GM18498 (cell line): ENCODE data around the gene AP5Z1.

ENCODE experiments used
- ATAC-seq: cut with Tn5 transposase; IDR thresholded peaks from one replicate; pipeline ENCODE4 v1.9.1; 2021; ENCODE audit warnings: mild to moderate bottlenecking, moderate library complexity; ENCODE audit not compliant: unreplicated experiment

AP5Z1 gene

DNA sequence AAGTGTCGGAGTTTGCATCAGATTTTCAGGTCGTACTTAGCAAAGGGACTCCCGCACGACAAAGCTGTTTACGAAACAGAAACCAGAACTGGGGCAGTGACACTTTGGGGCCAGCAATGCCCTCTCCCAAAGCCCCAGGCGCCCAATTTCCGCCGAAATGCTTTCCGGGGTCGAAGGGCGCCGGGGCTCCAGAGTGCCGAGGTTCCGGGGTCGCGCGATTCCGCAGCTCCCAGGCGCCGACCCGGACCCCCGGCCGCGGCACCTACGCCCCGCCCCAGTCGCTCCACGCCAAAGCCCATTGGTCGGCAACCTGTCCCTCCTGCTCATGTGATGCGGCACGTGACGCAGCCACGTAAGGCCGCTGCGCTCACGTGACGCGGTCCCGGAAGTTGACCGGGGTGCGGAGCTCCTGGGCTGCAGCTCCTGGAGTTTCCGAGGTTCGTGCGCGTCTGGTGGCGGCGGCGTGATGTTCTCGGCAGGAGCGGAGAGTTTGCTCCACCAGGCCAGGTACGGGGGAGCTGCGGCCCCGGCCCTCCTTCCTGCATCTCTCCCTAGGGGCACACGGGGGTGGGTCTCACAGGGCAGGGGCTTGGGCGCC, at the start of gene AP5Z1:
Gene AP5Z1, plus strand, starts transcription at position 374 of the 598 bp plus-strand sequence. Its CDS starts 93 bp downstream, at position 467.
- ATAC-seq = peak; percentile 91

GRCh38 chr7:4725850-4726450, 49.5 kb upstream of the AP5Z1 start:
- ATAC-seq = no peak

- ATAC-seq = no peak
Measured at GRCh38 chr7:4726566-4726965, 48.9 kb upstream of the AP5Z1 start.

- ATAC-seq = no peak
Measured at GRCh38 chr7:4727914-4728705, 47.3 kb upstream of the AP5Z1 start.

DNA sequence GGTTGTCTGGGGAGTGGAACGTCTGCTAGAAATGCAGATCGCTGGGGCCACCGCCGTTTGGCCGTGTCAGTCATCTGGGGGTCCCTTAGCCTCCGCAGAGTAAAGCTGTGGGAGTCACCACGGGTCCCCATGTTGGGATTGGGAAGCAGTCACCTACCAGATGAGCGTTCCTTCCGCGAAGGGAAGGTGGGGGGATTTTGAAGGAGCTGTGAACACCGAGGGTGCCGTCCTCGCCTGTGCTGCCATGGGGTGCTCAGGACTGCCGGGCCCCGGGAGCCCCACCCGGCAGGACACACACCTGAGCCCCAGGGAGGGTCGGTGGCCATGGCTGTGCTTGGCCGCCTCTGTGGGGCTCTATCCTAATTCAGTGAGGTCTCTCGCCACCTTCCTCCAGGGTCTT, 46.2 kb upstream of the AP5Z1 start:
- ATAC-seq = no peak

- no peak for ATAC-seq
Measured at GRCh38 chr7:4730276-4730675, 45.1 kb upstream of the AP5Z1 start.

DNA sequence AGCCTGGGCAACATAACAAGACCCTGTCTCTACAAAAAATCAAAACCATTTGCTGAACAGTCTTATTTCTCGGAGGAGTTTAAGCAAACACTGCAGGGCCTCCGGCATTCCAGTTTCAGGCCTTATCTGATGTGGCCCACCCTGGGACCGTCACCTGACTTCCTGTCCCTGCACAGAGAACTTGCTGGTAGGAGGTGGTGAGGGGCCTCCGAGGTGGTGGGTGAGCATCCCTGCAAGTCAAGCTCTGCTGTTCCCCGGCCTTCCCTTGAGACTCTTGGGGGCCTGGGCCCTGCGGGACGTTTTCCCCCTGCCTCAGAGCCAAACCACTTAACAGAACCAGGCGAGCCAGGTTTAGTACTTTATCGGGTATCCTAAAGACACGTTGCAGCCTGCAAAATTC, 44.5 kb upstream of the AP5Z1 start:
- no peak for ATAC-seq

GRCh38 chr7:4731803-4732202, 43.6 kb upstream of the AP5Z1 start:
- no peak for ATAC-seq

- no peak for ATAC-seq
Measured at GRCh38 chr7:4733936-4734528, 41.4 kb upstream of the AP5Z1 start.

GRCh38 chr7:4734587-4735345, 40.7 kb upstream of the AP5Z1 start:
- ATAC-seq = no peak

- ATAC-seq = no peak
Measured at GRCh38 chr7:4737300-4737699, 38.1 kb upstream of the AP5Z1 start.

DNA sequence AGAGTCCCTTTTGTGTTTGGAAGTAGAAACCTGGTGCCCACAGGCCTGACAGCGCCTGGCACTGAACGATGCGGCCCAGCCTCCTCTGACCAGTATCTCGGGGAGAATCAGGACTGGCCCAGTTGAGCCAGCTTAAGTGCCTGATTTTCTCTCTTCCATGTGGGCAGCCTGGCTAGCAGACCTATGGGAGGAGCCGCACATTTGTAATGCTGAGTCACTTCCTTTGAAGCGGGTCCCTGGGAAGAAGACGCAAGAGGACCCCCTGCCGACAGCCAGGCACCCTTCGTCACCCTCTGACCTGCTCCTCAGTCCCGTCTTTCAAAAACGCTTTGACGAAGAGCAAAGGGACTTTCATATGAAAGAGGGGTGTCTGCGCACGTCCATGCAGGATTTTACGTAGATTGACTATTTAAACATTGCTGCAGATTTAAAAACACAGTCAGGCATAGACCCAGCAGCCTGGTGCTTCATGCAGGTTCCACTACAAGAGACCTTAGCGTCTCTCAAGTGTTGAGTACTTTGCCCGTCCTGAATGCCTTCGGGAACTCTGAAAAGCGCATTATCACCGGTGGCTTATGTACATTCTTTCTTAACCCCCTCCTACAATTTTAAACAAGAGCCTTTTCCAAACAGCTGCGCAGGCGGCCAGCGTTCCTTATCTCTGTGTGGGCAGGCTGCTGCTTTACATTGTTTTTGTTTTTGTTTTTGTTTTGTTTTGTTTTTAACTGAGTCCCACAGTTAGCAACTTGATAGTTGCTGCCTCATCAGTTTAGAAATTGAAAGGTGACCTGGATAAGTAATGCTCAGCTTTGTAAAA, 36.5 kb upstream of the AP5Z1 start:
- ATAC-seq = no peak

GRCh38 chr7:4739528-4739992, 35.9 kb upstream of the AP5Z1 start:
- ATAC-seq = no peak

GRCh38 chr7:4740796-4741195, 34.6 kb upstream of the AP5Z1 start:
- ATAC-seq = no peak

DNA sequence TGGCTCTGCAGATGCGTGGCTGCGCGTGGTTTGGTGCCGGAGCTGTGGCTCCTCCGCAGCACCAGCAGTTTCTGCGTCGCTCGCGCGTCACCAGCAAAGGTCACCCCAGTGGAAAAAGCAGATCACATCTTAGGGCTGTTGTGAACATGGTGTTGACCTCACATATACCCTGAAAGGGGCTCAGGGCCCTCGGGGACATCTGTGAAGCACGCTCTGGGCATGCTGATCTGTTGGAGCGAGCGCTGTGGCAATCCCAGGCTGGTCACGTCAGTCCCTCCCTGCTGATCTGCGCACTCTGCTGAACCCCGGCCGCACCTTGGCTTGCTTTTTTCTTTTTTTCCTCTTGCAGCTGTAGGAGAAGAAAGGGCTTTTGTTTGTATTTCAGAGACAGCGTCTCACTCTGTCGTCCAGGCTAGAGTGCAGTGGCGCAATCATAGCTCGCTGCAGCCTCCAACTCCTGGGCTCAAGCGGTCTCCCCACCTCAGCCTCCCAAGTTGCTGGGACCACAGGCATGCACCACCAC, 33.3 kb upstream of the AP5Z1 start:
- no peak for ATAC-seq

DNA sequence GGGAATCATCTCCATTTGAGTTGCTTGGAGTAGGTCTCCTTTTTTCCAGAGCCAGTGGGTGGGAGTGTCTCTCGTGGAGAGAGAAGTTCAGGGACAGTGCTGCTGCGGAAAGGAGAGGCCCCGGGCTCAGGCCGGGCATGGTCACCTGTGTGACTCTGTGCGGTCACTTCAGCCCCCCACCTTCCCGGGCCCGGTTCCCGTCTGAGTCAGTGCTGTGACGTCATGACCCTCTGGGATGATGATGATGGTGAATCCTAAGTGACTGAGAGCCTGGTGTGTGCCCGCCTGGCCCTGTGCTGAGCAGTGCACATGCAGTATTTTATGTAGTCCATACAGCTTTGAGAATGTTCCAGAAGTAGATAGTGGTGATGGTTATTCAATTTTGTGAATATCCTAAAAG, 32.6 kb upstream of the AP5Z1 start:
- ATAC-seq = no peak

DNA sequence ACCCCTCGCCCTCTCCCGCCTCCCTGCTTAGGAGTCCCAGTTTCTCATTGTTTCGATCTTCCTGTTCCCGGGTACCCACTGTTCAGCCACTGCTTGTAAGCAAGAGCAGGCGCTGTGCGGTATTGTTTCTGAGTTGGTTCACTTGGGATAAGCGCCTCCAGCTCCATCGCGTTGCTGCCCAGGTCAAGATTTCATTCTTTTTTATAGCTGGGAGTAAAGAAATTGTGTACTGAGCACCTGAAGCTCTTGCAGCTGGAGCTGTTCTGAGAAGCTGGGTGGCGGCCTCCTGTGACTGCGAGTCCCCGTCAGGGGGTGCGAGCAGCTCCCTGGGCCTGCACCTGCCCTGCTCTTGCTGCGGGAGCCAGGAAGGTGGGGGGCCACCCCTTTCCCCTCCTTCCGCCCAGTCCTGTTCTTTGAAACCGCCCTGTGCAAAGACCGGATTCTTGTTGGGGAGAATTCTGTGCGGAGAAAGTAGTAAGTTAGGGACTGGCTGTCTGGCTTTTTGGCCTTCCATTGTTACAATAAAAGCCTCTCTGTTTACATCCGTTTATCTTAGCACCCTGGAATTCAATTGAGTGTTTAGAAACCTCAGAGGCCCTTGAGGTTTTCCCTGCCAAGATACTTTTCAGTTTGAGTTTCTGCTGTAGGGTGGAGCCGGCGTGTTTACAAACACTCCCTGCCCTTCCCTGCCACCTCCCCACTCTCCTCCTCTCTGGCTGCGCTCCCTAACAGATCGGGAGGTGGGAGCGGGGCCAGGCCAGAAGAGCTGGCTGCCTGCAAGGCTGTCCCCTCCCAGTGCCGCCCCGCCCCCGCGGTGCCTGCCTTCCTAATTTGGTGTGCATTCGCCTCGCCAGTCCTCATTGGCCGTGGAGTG, 30.8 kb upstream of the AP5Z1 start:
- peak; percentile 85 for ATAC-seq

GRCh38 chr7:4745265-4745919, 30.0 kb upstream of the AP5Z1 start:
- peak; percentile 37 for ATAC-seq
